ENCODE data around the gene RASSF10. TPM values are rescaled to one million over a fixed set of nuclear protein-coding genes. Genes with fewer than 3 reads are reported as not detected.

The RASSF10 gene
- total RNA-seq, 2 experiments from 2014 or later = not detected

DNA sequence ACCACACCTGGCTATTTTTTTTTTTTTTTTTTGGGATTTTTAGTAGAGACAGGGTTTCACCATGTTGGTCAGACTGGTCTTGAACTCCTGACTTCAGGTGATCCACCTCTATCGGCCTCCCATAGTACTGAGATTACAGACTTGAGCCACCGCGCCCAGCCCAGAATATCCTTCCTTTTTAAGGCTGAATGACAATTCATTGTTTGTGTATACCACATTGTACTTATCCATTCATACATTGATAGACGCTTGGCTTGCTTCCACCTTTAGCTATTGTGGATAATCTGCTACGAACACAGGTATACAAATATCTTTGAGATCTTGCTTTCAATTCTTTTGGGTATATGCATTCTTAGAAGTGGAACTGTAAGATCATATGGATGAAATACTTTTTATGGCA is 10.8 kb upstream of the RASSF10 start:
- H3K27ac Mint-ChIP-seq = no peak overlapping the region
- H3K36me3 Mint-ChIP-seq (ENCODE audit: low read depth) = no peaks in the 10 kb centered on the region
- H3K4me3 Mint-ChIP-seq = no peak overlapping the region
- ChIA-PET CTCF (no interaction called here), POLR2A (no interaction called here)
- H3K27me3 Mint-ChIP-seq = peaks cover 24% of the 10 kb centered on the region
- no peaks in the 10 kb centered on the region for H3K4me1 Mint-ChIP-seq
- DNase-seq = no peak
- H3K9me3 Mint-ChIP-seq = no peaks in the 10 kb centered on the region

DNA sequence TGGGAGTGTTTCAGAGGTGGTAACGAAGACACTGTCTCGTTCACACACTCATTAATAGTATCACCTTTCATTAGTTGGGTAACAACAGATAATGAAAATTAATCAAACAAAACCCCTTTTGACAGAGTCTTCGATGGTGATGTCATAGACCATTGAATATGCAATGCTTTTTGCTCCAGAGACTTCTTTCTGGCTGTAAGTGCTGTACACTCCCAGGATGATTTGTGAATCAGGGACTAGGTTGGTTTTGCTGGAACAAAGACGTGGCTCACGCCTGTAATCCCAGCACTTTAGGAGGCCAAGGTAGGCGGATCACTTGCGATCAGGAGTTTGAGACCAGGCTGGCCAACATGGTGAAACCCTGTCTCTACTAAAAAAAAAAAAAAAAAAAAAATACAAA is 9.5 kb upstream of the RASSF10 start:
- no peaks in the 10 kb centered on the region for H3K4me1 Mint-ChIP-seq
- no peak for DNase-seq
- ChIA-PET CTCF (interaction anchor here (0.6 kb wide), 1 partner anchor 519 kb away, joined by 3 read pairs; no protein-coding TSS in a partner anchor), POLR2A (interaction anchor here (0.6 kb wide), 1 partner anchor 10 kb away, joined by 3 read pairs; no protein-coding TSS in a partner anchor)
- H3K9me3 Mint-ChIP-seq = no peaks in the 10 kb centered on the region
- no peak overlapping the region for H3K4me3 Mint-ChIP-seq
- no peak overlapping the region for H3K27ac Mint-ChIP-seq
- H3K27me3 Mint-ChIP-seq = peaks cover 27% of the 10 kb centered on the region
- no peaks in the 10 kb centered on the region for H3K36me3 Mint-ChIP-seq (ENCODE audit: low read depth)

DNA sequence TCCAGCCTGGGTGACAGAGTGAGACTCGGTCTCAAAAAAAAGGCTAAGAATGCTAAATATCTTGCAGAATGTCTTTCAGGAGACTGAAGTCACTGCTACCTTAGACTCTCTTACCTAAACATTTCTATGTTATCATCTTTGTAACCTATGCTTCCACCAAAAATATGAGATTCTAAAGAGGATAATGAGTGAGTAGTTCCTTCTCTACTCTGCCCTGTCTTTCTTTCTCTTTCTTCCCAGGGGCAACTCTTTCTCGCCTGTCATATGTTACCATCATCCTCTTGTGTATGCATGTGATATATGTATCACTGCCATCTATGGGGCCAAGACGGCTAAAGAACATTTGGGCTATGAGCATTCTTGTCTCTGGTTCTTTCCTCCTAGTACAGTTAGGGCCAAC is 9.0 kb upstream of the RASSF10 start:
- Mint-ChIP-seq H3K36me3 (ENCODE audit: low read depth) (no peaks in the 10 kb centered on the region), H3K27me3 (peaks cover 29% of the 10 kb centered on the region), H3K4me3 (no peak overlapping the region), H3K27ac (no peak overlapping the region), H3K9me3 (no peaks in the 10 kb centered on the region), H3K4me1 (no peaks in the 10 kb centered on the region)
- POLR2A ChIA-PET = interaction anchor here (0.6 kb wide), 1 partner anchor 10 kb away, joined by 3 read pairs; no protein-coding TSS in a partner anchor
- DNase-seq = no peak
- CTCF ChIA-PET = interaction anchor here (0.6 kb wide), 1 partner anchor 519 kb away, joined by 3 read pairs; no protein-coding TSS in a partner anchor

DNA sequence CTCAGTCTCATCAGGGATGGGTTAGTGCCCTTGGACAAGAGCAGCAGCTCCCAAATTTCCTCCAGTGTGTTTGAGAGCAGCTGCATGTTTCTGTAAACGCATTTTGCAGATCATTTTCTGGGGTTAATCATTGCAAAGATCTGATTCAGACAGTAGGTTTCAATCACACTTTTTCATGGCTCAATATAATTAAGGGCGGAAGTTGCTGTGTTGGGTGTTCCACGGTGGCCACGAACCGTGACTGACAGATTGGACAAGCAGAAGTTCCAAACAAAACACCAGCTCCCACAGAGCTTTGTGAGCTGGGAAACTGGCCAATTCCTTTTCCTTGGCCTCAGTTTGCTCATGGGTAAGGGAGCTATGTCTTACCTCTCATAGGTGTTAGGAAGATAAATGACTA is 8.4 kb upstream of the RASSF10 start:
- Mint-ChIP-seq H3K4me3 (no peak overlapping the region), H3K36me3 (ENCODE audit: low read depth) (no peaks in the 10 kb centered on the region), H3K27ac (no peak overlapping the region), H3K9me3 (no peaks in the 10 kb centered on the region), H3K4me1 (no peaks in the 10 kb centered on the region), H3K27me3 (peaks cover 32% of the 10 kb centered on the region)
- DNase-seq = no peak
- ChIA-PET POLR2A (no interaction called here), CTCF (no interaction called here)

DNA sequence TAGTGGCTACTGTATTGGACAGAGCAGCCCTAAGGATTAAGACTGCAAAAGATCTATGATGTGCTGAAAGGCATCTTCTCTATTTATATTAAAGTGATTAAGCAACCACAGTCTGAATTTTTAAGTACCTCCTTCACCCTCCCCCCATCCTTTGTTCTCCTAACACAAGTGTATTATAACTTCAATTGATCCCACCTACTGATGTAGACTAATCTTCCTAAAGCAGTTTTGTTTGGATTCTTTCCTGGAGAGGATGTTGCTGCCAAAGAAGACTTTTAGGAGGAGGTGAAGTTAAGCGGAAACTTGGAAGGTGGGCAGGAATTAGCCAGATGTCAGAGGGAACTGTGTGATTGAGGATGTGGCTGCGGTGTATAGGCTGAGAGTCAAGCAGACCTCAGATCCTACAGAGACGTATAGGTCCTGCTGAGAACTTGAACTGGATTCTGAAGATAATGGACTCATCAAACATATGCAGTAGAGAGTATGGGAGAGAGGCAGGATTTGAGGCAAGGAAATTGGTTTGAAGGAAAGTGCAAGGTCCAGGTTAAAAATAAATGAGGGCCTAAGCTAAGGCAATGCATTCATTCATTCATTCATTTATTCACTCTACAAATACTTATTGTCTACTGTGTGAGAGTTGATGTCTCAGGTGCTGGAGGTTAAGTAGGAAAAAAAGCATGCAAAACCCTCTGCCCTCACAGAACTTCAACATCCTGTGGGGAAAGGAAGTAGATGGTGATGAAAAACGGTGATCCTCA is 5.2 kb upstream of the RASSF10 start:
- peaks cover 3% of the 10 kb centered on the region for H3K4me1 Mint-ChIP-seq
- peaks cover 56% of the 10 kb centered on the region for H3K27me3 Mint-ChIP-seq
- CTCF ChIA-PET = no interaction called here
- H3K4me3 Mint-ChIP-seq = no peak overlapping the region
- no peaks in the 10 kb centered on the region for H3K9me3 Mint-ChIP-seq
- no peak for DNase-seq
- POLR2A ChIA-PET = no interaction called here
- H3K27ac Mint-ChIP-seq = no peak overlapping the region
- H3K36me3 Mint-ChIP-seq (ENCODE audit: low read depth) = no peaks in the 10 kb centered on the region

DNA sequence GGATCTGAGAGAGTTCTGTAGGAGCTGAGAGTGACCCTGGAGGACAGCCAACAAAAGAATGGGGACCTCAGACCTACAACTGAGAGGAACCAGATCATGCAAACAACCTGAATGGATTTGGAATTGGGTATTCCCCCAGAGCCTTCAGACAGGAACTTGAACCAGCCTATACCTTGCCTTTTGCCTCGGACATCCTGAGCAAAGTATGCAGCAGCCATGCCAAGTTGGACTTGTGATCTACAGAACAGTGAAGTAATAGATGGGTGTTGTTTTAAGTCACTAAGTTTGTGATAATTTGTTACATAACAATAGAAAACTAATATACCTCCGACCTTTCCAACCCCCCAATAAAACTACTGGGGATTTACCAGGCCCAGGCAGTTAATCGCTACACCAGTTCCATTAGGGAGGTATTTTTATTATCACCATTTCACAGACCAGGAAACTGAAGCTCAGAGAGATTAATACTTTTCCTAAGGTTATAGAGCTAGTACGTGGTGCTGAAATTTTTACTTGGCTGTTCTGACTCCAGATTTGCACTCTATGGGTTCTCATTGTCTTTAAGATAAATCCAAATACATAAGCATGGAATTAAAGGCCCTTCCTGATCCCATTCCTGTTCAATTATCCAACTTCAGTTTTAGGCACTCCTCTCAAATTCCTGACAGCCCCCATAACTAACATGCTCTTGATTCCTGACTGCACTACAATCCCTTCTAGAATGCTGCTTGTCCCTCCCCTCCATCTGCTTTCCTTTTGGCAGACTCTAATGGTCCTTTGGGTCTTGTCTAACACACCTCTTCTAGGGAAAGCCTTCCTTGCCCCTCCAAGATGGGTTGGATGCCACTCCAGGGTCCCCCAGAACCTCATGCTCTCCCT is 1.7 kb upstream of the RASSF10 start:
- ChIA-PET CTCF (interaction anchor here (0.6 kb wide), 1 partner anchor 13 kb away, joined by 3 read pairs; no protein-coding TSS in a partner anchor), POLR2A (no interaction called here)
- Mint-ChIP-seq H3K9me3 (no peaks in the 10 kb centered on the region), H3K4me1 (peaks cover 4% of the 10 kb centered on the region), H3K4me3 (no peak overlapping the region), H3K27me3 (peaks cover 63% of the 10 kb centered on the region), H3K36me3 (ENCODE audit: low read depth) (no peaks in the 10 kb centered on the region), H3K27ac (no peak overlapping the region)
- DNase-seq = no peak

DNA sequence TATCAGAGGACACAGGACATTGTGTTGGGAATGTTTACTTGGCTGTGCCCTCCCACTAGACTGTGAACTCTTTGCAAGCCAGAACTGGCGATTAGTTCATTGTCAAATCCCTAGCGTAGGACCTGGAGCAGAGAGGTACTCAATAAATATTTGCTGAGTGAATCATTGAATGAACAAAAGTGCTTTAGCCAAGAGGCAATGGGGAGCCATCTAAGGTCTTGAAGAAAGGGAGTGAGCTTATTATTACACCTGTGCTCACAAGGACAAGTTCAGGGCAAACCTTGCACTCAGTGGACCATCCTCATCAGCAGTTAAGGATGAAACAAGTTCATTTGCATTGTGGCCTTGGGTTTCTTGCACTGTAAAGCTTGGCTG is 1.1 kb upstream of the RASSF10 start:
- CTCF ChIA-PET = interaction anchor here (0.6 kb wide), 1 partner anchor 14 kb away, joined by 3 read pairs; no protein-coding TSS in a partner anchor

DNA sequence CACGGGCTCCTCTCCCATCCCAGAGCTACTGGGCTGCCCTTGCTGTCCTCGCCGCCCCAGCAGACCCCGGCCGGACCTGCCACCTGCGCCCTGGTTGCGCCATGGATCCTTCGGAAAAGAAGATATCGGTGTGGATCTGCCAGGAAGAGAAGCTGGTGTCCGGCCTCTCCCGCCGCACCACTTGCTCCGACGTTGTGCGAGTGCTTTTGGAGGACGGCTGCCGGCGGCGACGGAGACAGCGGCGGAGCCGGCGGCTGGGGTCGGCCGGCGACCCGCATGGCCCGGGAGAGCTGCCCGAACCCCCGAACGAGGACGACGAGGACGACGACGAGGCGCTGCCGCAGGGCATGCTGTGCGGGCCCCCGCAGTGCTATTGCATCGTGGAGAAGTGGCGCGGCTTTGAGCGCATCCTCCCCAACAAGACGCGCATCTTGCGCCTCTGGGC is 382 bp downstream of the RASSF10 start:
- Mint-ChIP-seq H3K36me3 (ENCODE audit: low read depth) (no peaks in the 10 kb centered on the region), H3K27ac (no peak overlapping the region), H3K27me3 (peaks cover 73% of the 10 kb centered on the region), H3K9me3 (no peaks in the 10 kb centered on the region), H3K4me1 (peaks cover 4% of the 10 kb centered on the region), H3K4me3 (no peak overlapping the region)
- POLR2A ChIA-PET = no interaction called here
- CTCF ChIA-PET = no interaction called here
- DNase-seq = no peak

More for the DNA sequence above, 1.1 kb upstream of the RASSF10 start:
- Mint-ChIP-seq H3K27me3 (peaks cover 67% of the 10 kb centered on the region), H3K4me3 (no peak overlapping the region), H3K4me1 (peaks cover 4% of the 10 kb centered on the region), H3K27ac (no peak overlapping the region), H3K9me3 (no peaks in the 10 kb centered on the region), H3K36me3 (ENCODE audit: low read depth) (no peaks in the 10 kb centered on the region)
- POLR2A ChIA-PET = no interaction called here
- no peak for DNase-seq

DNA sequence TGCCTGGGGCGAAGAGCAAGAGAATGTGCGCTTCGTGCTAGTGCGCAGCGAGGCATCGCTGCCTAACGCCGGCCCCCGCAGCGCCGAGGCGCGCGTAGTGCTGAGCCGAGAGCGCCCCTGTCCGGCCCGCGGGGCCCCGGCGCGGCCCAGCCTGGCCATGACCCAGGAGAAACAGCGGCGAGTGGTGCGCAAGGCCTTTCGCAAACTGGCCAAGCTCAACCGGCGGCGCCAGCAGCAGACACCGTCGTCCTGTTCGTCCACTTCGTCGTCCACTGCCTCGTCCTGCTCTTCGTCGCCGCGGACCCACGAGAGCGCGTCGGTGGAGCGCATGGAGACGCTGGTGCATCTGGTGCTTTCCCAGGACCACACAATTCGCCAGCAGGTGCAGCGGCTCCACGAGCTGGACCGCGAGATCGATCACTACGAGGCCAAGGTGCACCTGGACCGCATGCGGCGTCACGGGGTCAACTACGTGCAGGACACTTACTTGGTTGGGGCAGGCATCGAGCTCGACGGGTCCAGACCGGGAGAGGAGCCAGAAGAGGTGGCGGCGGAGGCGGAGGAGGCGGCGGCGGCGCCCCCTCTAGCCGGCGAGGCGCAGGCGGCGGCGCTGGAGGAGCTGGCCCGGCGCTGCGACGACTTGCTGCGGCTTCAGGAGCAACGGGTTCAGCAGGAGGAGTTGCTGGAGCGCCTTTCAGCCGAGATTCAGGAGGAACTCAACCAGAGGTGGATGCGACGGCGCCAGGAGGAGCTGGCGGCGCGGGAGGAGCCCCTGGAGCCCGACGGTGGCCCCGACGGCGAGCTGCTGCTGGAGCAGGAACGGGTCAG is 1.0 kb downstream of the RASSF10 start:
- H3K9me3 Mint-ChIP-seq = no peaks in the 10 kb centered on the region

DNA sequence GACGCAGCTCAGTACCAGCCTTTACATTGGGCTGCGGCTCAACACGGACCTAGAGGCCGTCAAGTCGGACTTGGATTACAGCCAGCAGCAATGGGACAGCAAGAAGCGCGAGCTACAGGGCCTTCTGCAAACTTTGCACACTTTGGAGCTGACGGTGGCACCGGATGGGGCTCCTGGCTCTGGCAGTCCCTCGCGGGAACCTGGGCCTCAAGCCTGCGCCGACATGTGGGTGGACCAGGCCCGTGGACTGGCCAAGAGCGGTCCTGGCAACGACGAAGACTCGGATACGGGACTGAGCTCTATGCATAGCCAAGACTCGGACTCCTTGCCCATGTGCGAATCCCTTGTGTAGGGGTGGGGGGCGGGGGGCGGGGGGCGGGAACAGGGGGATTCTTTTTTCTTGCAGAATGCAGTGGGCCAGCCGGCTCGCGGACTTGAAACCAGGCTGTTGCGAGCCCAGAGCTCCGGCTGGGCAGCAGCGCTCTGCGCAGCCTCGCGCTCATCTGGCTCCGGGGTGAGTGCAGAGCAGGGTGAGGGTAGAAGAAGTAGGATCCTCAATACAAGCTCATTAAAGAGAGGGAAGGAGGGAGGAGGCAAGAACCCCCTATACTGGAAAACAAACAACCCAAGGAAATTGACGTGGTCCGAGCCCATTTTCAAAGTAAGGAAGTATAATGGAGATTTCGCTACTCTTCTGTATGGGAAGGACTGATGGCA is 1.8 kb downstream of the RASSF10 start:
- ChIA-PET CTCF (no interaction called here), POLR2A (no interaction called here)
- no peak for DNase-seq
- H3K27me3 Mint-ChIP-seq = peaks cover 68% of the 10 kb centered on the region
- H3K36me3 Mint-ChIP-seq (ENCODE audit: low read depth) = no peaks in the 10 kb centered on the region
- H3K9me3 Mint-ChIP-seq = no peaks in the 10 kb centered on the region
- H3K4me1 Mint-ChIP-seq = peaks cover 4% of the 10 kb centered on the region
- no peak overlapping the region for H3K27ac Mint-ChIP-seq
- no peak overlapping the region for H3K4me3 Mint-ChIP-seq

More for the DNA sequence above, 1.0 kb downstream of the RASSF10 start:
- peaks cover 4% of the 10 kb centered on the region for H3K4me1 Mint-ChIP-seq
- no peaks in the 10 kb centered on the region for H3K36me3 Mint-ChIP-seq (ENCODE audit: low read depth)
- peaks cover 73% of the 10 kb centered on the region for H3K27me3 Mint-ChIP-seq
- DNase-seq = no peak
- H3K4me3 Mint-ChIP-seq = no peak overlapping the region
- ChIA-PET CTCF (no interaction called here), POLR2A (no interaction called here)
- H3K27ac Mint-ChIP-seq = no peak overlapping the region

DNA sequence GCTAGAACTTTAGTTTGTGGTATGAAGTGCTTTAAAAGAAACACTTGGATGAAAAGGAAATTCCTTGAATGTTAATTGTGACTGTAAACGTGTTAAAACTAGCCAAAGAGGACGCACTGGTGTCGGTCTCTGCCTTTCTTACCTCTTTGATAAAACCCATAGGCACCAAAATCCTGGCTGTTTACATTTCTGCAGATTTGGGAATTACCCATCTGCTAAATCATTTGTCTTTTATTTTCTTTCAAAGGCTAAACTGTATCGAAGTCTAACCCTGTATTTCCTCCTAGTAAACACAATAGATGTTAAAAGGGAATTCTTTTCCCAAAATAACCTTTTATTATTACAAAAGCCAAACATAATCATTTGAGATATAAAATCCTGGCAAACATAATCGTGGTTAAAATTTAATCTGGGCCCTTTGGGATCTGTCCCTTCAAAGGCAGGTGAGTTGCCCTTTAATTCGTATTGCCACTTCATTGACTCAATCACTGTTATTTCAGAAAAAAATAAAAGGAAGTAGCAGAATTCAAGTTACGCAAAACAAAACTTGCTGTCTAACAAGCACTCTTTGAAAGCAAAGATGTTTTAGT is 2.4 kb downstream of the RASSF10 start:
- Mint-ChIP-seq H3K4me3 (no peak overlapping the region), H3K4me1 (peaks cover 4% of the 10 kb centered on the region), H3K27ac (no peak overlapping the region), H3K9me3 (no peaks in the 10 kb centered on the region), H3K36me3 (ENCODE audit: low read depth) (no peaks in the 10 kb centered on the region), H3K27me3 (peaks cover 66% of the 10 kb centered on the region)
- POLR2A ChIA-PET = no interaction called here
- DNase-seq = no peak
- CTCF ChIA-PET = no interaction called here

DNA sequence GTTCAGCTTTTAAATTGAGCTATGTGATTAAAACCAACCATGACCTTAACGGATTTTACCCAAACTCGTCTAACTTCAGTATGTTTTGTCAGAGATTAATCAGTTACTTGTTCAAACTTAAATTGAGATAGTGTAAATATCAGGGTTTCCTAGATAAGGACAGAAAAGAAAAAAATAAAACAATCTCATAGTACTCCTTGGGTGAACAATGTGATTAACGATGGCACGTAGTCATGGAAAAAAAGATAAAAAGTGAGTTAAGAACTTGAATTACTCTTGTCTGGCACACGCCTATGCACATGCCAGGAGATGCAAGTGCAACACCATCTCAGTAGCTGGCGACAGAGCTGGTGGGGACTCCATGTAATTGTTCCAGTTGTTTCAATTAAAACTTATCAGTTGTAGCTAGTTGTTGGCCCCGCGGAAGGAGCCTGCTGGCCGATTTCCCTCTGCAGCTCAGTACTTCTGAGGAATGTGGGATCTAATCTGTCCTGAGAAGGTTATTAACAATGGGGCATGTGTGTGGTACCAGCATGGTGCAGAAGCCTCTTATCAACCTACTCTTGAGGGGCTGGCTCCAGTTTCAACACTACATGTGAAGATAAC is 3.0 kb downstream of the RASSF10 start:
- POLR2A ChIA-PET = no interaction called here
- H3K36me3 Mint-ChIP-seq (ENCODE audit: low read depth) = no peaks in the 10 kb centered on the region
- no peak for DNase-seq
- H3K9me3 Mint-ChIP-seq = no peaks in the 10 kb centered on the region
- H3K27ac Mint-ChIP-seq = no peak overlapping the region
- peaks cover 4% of the 10 kb centered on the region for H3K4me1 Mint-ChIP-seq
- peaks cover 65% of the 10 kb centered on the region for H3K27me3 Mint-ChIP-seq
- CTCF ChIA-PET = no interaction called here
- no peak overlapping the region for H3K4me3 Mint-ChIP-seq
